HG02938 (cell line): ENCODE data around the gene GALNT18.

Experiments used
- ATAC-seq: cut with Tn5 transposase; IDR thresholded peaks from one replicate; pipeline ENCODE4 v1.9.1; 2021; ENCODE audit warnings: mild to moderate bottlenecking, moderate library complexity; ENCODE audit not compliant: unreplicated experiment

Gene GALNT18

DNA sequence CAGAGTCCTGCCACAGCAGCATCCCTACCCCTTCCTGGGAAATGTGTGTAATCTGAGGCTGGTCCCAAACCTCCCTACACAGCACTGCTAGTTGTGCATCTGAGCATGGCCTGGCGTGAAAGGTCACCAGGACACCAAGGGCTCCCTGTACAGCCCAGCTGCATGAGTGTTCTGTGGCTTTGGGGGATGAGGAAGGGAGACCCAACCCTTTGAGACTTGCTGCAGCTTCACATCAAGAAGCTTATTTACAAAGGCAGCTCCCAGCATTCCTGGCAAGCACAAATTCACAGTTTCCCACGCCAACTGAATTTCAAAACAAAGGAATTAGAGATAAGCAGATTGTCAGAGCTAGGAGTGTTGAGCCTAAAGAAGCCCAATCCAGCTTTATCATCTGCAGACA lies 301.0 kb downstream of the GALNT18 start:
- ATAC-seq: no peak

DNA sequence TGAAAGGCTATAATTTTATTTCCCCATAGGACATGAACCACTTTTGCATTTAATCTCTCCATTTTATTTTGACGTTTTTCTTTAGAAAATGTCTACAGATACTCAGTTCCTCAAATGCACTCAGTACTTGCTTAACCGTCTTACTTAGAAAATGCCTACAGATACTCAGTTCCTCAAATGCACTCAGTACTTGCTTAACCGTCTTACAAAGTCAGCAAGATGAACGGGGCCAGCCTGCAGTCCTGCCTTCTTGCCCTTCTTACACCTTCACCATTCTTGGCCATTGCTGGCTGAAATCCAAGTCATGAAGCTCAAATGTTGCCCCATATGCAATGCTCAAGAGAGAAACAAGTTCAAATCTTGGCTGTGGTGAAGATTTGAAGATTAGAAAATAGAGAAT lies 302.8 kb downstream of the GALNT18 start:
- ATAC-seq: no peak

DNA sequence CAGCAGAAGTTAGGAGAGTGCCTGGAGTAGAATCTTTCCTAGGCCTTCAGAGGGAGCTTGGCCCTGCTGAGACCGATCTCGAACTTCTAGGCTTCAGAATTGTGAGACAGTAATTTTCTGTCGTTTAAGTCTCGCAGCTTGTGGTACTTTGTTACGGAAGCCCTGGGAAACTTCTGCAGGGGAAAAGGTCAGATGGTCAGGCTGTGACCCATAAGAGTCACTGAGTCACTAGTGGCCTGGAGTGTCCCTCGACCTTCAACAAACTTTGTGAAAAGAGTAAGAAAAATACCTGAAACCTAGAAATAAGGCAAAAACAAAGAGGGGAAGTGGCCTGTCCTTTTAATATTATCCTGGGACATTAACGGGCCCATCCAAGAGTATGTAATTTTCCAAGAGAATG lies 303.3 kb downstream of the GALNT18 start:
- no peak for ATAC-seq

DNA sequence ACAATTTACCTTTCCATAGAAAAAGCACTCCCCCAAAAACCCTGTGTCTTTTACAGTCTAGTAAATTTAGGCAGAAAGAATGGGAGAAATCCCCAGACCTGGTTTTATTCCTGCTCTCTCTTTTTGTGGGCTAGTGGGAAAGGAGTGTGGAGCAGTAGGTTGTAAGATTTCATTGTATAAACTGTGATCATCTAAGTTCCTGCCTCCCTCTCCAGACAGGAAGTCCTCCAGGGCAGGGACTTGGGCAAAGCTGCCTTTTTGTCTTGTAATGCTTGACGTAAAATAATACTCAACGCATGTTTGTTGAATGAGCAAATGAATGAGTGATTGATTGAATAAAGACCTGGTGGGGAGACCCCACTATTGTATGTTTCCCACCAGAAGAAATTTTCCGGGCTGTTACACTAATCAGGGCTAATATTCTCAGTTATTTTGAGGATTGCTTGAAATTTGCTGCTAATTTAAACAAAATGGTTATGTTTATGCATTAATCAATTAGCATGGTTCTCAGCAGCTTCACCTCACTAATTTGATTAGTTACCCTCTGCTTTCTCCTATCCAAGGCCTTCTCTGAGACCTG lies 305.1 kb downstream of the GALNT18 start:
- ATAC-seq: no peak

DNA sequence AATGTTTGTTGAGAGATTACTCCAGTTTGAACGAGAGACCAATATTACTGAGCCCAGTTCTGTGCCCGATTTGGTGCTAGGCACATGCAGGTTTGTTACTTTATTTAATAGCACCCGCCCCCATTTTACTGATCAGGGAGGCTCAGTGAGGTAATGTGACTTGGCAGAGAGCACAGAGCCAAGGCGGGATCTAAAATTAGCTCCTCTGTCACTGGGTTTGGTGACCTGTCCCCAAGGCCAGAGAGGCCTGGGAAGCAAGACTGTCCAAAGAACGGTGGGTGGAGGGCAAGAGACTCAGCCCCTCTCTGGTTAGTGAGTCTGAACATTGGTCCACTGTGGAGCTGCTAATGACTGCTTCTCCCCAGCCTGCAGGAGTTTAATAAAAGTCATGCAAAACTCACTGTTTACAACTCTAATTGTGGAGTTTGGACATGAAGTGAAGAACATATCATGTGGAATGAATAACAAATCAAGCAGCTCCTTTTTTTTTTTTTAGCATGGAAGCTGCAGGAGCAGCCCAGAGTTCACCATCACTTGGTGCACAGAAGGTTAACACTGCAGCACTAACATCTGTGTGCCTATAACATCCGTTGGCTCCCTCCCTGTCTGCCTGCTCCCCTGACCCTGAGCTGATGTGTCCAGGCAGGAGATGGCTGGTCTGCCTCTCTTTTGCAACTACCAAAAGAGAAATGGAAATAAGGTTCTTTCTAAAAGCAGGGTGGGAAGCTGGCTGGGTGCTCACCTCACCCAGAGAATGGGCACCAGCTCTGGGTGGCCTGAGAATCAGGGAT lies 307.7 kb downstream of the GALNT18 start:
- no peak for ATAC-seq

DNA sequence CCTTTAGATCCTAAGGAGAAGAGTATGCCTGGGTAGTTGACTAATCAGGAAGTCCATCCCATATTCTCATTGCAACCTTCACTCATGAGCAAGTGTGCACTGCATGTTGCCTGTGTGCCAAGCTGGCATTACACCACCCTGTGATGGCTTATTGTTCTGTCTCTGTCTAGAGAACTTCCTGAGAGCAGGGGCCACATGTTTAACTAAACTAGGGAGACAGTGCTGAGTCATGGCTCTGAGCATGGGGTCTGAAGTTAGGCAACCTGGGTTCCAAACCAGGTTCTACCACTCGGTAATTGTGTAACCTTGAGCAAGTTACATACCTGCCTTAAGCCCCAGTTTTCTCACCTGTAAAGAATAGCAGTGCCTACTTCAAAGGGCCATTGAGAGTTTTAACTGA lies 308.4 kb downstream of the GALNT18 start:
- ATAC-seq: no peak

DNA sequence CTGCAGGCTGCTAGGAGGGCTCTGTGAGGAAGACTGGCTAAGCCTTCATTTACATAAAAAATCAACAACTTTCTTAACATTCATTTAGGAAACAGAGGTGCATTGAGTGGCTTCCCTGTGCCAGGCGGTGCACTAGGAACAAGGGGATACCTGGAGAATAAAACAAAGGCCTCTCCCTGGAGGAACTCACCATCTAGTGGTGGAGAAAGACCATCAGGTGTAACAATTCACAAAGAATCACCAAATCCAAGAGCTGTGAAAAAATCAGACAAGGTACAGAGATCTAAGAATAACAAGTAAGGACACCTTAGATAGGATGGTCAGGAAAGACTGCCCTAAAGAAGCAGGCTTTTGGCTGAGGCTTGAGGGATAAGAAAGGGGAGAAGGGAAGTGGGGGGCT lies 309.1 kb downstream of the GALNT18 start:
- ATAC-seq: no peak

DNA sequence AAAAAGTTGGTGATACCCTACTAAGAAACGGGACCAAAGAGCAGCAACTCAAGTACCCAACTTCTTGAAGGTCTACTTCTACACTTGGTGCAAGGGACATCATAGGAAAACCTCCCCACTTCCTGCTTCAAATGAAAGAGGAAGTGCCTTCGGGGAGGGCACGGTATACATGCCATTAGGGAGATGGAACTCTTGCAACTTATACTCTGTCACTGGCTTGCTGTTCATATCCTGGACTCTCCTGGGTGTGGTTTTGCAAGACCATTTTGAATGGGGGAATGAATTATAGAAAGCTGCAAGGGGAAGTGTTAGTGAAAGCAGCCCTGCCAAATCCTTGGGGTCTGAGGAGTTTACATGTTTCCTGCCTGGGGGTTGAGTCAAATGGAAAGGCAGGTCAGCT lies 310.6 kb downstream of the GALNT18 start:
- ATAC-seq: no peak

DNA sequence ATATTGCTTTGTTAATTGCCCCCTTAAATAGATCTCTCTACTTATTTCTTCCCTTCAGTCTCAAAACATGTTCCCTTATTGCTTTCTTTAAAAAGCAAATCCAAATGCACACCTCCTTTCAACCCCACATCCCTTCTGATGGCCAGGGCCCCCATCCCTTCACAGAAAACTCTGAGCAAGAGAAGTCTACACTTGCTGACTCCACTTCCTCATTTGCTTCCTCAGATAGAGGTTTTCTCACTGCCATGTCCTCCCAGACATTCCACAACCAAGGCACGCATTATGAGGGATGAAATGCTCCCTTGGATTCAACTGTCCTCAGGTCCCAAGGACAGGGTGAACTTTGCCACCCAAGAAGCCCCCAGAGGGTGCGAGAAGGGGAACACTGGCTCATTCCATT lies 311.9 kb downstream of the GALNT18 start:
- no peak for ATAC-seq

DNA sequence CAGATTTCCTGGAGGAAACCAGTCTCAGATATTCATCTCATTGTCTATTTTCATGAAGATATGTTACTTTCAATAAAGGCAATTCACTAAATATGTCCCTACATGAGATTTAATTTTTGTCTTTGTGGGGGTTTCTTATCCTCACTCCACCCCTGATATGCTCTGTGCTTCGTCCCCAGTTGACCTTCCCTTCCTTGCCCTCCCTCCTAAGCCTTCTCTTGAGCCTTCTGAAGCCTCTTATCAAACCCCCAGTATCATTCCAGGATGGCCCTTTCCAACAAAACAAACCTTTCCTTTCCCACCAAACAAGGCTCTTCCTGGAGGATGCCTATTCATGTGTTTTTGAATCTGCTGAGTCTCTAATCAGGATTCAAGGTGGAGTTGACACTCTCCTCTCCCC lies 313.6 kb downstream of the GALNT18 start:
- ATAC-seq: no peak

DNA sequence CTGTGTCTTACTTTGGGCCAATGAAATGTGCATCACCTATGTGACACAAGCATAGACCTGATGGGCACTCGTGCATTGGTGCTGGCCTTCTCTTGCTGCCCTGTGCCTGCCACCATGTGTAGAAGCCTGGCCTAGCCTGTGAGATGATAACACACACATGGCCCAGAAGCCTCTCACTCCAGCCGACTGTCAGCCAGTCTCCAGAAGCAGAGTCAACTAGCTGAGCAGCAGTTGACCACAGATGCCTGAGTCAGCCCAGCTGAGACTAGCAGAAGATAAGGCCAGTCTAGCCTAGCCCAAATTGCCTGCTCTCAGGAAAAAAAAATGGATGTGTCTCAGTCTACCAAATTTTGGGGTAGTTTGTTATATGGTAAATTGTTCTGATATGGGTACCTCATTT lies 314.9 kb downstream of the GALNT18 start:
- no peak for ATAC-seq

DNA sequence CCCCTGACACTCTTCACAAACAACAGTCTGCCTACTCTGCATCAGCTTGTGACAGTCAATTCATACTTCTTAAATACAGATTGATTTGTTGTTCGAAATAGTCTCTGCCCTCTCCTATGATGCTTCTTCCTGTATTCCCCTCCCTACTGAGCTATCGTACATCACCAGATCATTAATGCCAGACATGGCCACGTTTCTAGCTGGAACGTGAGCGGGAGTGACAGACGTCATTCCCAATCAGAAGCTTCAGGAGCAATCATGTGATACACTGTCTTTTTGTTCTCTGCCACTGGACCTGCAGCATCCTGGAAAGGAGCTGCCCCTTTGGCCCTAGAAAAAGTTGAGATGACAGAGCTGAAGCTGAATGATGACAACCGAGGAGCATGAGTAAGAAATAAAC lies 317.3 kb downstream of the GALNT18 start:
- no peak for ATAC-seq

DNA sequence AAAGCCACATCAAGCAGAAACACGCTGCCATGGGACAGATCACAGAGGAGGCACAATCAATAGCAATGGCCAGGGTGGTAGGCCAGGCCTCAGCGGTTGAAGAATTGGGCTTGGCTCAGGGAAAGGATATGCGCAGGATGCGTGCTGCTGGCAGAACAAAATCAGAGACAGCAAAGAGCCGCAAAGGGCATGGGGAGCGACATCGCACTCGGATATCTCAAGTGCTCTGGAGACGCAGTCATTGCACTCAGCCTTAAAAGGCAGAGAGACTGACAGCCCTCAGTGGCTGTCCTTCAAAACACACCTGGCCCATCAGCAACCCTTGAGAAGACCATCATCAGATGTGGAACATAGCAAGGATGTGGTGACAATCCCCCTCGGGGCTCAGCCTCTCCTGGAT lies 319.2 kb downstream of the GALNT18 start:
- no peak for ATAC-seq

DNA sequence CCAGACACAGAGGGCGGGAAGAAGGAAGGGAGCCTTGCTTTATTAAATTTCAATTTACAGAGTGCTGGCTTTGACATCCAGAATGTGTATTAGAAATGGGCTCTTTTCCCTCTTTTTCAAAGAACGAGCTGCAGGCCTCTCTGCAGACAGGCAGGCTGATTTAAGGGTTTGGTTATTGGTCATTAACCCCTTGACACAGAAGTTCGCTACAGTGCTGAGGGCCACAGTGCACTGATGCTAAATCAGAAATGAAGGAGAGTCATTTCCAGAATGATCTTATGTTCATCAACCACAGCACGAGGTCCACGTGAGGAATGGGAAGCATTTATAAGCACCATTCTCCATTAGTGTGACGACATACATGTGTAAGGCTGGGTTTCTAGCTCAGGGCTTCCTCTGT lies 320.6 kb downstream of the GALNT18 start:
- ATAC-seq: no peak

DNA sequence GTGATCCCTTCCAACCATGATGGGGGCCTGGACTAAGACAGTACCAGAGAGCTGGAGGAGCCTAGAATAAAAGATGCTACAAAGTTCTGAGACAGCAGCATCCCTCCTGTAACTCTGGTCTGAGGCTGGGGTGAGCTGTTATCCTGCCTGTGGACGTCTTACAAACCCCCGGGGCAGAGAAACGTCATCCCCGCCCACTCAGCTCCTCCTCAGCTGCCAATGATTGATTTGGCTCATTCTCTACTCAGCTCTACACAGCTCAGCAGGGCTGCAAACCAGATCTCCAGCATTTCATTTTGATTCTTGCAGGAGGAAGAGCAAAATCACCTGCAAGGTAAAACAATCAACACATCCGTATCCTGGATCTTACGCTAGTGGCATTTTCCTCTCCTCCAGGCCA lies 324.2 kb downstream of the GALNT18 start:
- no peak for ATAC-seq

DNA sequence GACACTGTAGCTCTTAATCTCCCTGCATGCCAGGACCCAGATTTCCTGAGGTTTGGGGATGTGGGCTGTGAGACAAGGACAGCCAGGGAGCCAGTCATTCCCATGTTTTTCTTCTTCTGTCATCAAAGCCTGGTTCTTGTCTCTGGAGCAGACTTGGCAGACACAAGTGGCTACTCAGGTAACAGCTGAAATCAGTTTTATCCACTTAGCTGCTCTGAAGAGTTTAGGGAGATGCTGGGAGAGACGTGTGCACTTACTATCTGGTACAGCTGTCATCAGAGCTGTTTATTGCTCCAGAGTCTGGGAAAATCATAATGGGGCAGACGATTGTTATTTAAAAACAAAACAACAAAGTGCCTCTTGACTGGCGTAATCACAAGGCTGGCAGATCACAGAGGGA lies 325.4 kb downstream of the GALNT18 start:
- no peak for ATAC-seq

DNA sequence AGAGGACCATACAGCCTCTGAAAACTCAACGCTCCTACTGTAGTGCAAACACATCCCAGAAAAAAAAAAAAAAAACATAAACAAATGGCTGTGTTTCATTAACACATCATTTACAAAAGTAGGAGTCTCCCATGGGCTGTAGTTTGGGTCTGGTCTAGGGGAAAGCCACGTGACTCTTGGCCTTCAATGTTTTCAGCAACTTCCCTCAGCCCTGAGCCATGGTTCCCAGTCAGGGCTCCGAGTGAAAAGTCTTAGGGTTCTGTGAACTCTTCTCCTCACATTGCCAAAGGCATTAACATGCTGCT lies 327.3 kb downstream of the GALNT18 start:
- ATAC-seq: no peak

DNA sequence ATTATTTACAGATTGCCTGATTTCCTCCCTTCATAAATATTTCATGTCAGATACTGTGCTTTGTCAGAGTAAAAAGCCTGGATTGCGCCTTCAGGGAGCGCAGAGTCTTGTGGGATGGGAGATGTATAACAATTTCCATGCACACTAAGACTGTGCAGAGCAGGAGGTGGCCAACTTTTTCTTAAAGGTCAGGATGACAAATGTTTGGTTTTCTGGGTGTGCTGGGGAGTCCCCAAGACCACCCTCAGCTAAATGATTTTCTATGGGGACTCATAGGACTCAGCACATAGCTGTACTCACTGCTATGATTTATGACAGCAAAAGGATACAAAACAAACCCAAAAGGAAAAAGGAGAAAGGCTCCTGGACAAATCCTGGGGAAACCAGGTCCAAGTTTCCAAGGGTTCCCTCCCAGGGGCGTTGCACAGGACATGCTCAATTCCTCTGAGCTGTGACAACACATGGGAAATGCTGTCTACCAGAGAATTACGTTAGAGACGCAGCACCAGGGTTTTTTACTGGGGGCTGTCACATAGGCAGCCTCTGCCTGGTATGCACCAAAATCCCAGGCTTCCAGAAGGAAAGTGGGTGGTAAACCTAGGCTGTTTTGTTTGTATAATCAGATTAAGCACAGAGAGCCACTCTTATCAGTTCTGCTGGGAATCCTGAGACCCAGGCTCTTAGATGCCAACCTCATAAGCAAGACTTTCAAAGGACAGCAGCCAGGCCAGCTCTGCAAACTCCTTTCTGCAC lies 327.8 kb downstream of the GALNT18 start:
- no peak for ATAC-seq

DNA sequence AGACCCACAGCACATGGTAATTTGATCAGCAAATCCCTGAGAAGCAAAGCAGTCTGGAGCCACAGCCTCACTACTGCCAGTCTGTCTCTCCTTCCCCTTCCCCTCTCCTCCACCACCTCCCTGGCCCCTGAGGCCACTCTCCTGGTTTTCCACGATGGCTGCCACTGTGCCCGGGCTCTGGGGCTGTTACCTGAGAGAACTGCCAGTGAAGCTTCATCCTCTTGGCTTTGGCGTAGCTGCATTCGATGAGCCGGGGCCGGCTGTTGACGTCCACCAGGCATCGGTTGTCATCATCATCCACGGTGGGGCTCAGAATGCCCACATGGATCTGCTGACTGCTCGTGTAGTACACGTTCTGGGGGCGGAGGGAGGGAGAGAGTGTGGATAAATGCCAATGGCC lies 329.0 kb downstream of the GALNT18 start:
- ATAC-seq: no peak

DNA sequence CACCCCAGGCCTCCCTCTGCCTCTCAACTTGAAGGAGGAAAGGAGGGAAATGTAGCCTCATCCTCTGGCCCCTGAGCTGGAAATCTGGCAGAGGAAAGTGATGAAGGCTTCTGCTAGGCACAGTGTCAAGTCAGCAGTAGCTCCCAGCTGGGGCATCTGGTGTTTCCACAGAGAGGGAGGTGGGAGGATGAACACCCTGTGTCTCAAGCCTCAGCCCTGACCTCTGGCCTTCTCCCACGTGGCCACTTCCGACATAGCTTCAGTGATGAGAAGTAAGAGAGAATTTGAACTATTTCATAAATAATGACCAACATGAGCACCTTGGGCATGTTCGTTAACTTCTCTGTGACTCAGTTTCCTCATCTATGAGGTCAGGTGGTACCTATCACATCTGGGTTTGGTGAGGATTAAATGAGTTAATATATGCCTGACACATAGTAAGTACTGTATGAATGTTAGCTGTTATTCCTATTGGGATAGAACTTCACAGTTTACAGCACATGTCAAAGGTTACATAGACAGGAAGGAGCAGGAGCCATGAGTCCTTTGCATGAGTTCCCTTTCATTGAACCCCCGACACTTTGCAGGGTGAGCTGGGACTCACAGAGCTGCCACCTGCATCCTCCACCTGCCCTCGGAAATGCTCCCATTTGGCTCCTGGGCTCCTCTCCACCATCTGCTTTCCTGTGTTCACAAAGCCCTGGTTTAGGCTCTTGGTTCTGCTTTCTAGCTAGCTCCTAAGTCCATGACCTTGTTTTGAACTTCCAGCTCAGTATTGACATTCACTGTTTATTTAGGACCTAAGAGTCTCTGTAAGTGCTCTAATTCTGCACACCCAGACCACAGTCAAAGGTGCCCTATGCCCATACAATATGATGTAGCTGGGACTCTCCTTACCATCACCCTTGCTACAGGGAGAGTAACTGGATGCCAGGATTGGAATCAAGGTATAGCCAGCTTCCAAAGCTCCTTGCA lies 330.5 kb downstream of the GALNT18 start:
- no peak for ATAC-seq

DNA sequence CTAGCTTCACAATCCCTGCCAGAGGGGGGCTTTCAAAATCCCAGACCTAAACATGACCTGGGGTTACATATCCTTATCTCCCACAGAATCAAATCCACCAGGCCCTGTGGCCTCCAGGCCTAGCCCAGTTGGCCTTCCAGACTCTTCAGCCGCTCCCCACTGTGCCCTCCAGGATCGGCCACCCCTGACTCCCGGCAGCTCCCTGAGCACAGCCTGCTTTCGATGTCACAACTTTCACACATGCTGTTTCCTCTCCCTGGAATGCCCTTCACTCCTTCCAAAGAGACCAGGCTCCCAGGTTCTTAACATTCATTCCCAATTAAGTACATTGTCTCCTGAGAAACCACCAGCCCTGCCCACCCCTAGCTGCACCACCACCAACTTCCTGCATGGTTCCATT lies 331.5 kb downstream of the GALNT18 start:
- ATAC-seq: no peak
